Thoracic aorta endothelial cell (primary cell): ENCODE measurements around the gene CALCOCO2. TPM values are rescaled to one million over a fixed set of nuclear protein-coding genes. Genes with fewer than 3 reads are reported as not detected.

Experiments
- small RNA-seq: library from RNA; depleted of rRNA; stranded (forward); fragments of <200 nt; gene quantifications from one replicate; pipeline ENCODE3, GENCODE V24; 2012
- total RNA-seq: library from RNA; depleted of rRNA; stranded (reverse); fragments of >200 nt; gene quantifications from 2 replicates; pipeline ENCODE4 v1.2.3, GENCODE V29; 2012

The CALCOCO2 gene
- total RNA-seq = 63.4 and 71.3 TPM in 2 replicates

GRCh38 chr17:48830840-48831548 lies at the start of gene CALCOCO2:
TSS of gene CALCOCO2 (plus strand) at chr17:48831035. CDS start at chr17:48841708, 10,673 bp downstream.

GRCh38 chr17:48816774-48817590 lies 13.9 kb upstream of the CALCOCO2 start, which contains the start of gene TTLL6:
TSS of gene TTLL6 (minus strand) at chr17:48817229. CDS start at chr17:48817072, 157 bp downstream.

GRCh38 chr17:48908047-48908843 lies 77.4 kb downstream of the CALCOCO2 start, which contains the start of gene UBE2Z:
TSS of gene UBE2Z (plus strand) at chr17:48908407. CDS start at chr17:48908504, 97 bp downstream.

Small RNAs within 50 kb of the gene (small RNA-seq; reads per million reads assigned to genes)
- not detected for gene AC068531.1
- not detected for gene RF00263

Other genes with a start within 250 kb of the CALCOCO2 start
- 15.2 and 47.1 TPM in 2 replicates for gene HOXB3, start 240.8 kb upstream of the CALCOCO2 start, total RNA-seq
- gene HOXB5, start 237.3 kb upstream of the CALCOCO2 start, total RNA-seq = 0.13 and 1.5 TPM in 2 replicates
- gene HOXB6, start 226.0 kb upstream of the CALCOCO2 start, total RNA-seq = 2.5 and 34.7 TPM in 2 replicates
- 1.1 and 13.4 TPM in 2 replicates for gene HOXB7, start 220.0 kb upstream of the CALCOCO2 start, total RNA-seq
- 2.9 TPM in 1 of 2 replicates, not detected in the other for gene HOXB8, start 215.7 kb upstream of the CALCOCO2 start, total RNA-seq
- gene HOXB9, start 204.7 kb upstream of the CALCOCO2 start, total RNA-seq = 1.4 TPM in 1 of 2 replicates, not detected in the other
- not detected in 2 replicates for gene PRAC1, start 108.5 kb upstream of the CALCOCO2 start, total RNA-seq
- not detected in 2 replicates for gene PRAC2, start 107.8 kb upstream of the CALCOCO2 start, total RNA-seq
- 0.07 TPM in 1 of 2 replicates, not detected in the other for gene HOXB13, start 102.3 kb upstream of the CALCOCO2 start, total RNA-seq
- gene TTLL6, start 13.8 kb upstream of the CALCOCO2 start, total RNA-seq = 0.07 TPM in 1 of 2 replicates, not detected in the other
- 64.4 and 105 TPM in 2 replicates for gene ATP5MC1, start 61.8 kb downstream of the CALCOCO2 start, total RNA-seq
- gene UBE2Z, start 77.4 kb downstream of the CALCOCO2 start, total RNA-seq = 89.1 and 89.4 TPM in 2 replicates
- 84.4 and 107 TPM in 2 replicates for gene SNF8, start 113.8 kb downstream of the CALCOCO2 start, total RNA-seq
- not detected in 2 replicates for gene GIP, start 137.6 kb downstream of the CALCOCO2 start, total RNA-seq
- gene IGF2BP1, start 166.3 kb downstream of the CALCOCO2 start, total RNA-seq = 1.5 and 5.1 TPM in 2 replicates